SK-N-MC (cell line): ENCODE data around the gene RPH3AL.

Experiments
- EZH2 ChIP-seq: fragments of 200-600 bp; sonication (generic); IDR thresholded peaks from one replicate; pipeline ENCODE4 v1.6.1; 2017; ENCODE audit warnings: antibody characterized with exemption
- FOXP2 ChIP-seq: optimal IDR thresholded peaks from 2 replicates; pipeline ENCODE3; 2011; ENCODE audit warnings: mild to moderate bottlenecking, moderate library complexity; ENCODE audit not compliant: insufficient read depth; ENCODE audit errors: extremely low read length, control extremely low read depth
- POLR2AphosphoS5 ChIP-seq: IDR thresholded peaks from 2 replicates; pipeline ENCODE4 v1.6.1; 2012; ENCODE audit warnings: mild to moderate bottlenecking, low read depth, low read length, borderline replicate concordance

DNA sequence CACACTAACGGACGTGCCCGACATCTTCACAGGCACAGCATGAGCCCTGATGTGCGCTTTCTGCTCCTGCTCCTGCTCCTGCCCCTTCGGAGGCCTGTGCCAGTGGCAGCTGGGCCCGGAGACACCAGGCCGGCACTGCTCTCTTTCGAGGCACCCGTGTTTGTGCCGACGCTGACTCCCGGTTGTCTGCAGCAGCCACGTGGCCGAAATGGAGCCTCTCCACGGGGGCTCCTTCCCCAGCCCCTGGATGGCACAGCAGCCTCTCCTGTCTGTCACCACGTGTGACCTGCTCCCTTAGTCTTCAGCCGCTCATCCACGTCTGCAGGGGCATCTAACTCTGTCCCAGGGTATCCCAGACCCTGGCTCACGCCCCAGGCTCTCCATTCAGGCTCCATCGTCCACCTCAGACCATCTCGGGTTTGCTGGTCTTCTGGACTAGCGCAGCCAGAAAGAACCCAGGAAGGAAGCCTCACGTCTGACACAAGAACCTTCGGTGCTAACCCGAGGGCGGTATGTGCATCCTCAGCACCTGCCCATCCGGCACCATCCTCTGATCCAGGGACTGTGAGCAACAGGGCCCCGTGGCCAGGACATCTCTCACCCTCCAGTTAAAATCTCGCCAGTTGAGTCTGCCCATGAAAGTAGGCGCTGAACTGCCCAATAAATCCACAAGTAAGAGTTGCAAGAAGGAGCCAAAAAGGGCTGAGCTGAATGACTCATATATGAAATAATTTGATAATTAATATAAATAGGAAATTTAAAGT lies 4.2 kb upstream of the RPH3AL start:
- TF ChIP-seq POLR2AphosphoS5, result no peak
- no peak for TF ChIP-seq EZH2
- TF ChIP-seq FOXP2, result no peak
